H1 (cell line): ENCODE data around the gene AP4M1. TPM values are rescaled to one million over a fixed set of nuclear protein-coding genes. Genes with fewer than 3 reads are reported as not detected.

ENCODE experiments used
- CTCF ChIA-PET: fragments of 300-600 bp; sonication (Branson Sonifier 250); formaldehyde crosslinking; loops from one replicate; lab custom pipeline; 2021; ENCODE audit not compliant: partially characterized antibody; lab: Charles Lee
- POLR2A ChIA-PET: fragments of 300-600 bp; sonication (Branson Sonifier 250); formaldehyde crosslinking; loops from one replicate; lab custom pipeline; 2021; ENCODE audit warnings: inconsistent platforms; ENCODE audit not compliant: partially characterized antibody; lab: Charles Lee
- DNase-seq, 2 experiments: peaks; one replicate each; pipeline versions ENCODE4 v3.0.0 to v3.0.0-alpha.2; 2010 to 2022; ENCODE audit warnings: low spot score in 2 of 2, low read depth in 1 of 2, mixed read lengths in 1 of 2
- FAIRE-seq: peaks from 2 replicates; lab custom pipeline; 2011; peaks lifted over from hg19 to GRCh38; lab: Jason Lieb, UNC
- H2AFZ ChIP-seq: 2 replicates; pipeline ENCODE4 v1.8.1; 2012; ENCODE audit warnings: low read length, inconsistent platforms
- H2AK5ac ChIP-seq: 2 replicates; pipeline ENCODE4 v1.6.1; 2013; ENCODE audit warnings: low read depth, low read length
- H2BK120ac ChIP-seq: replicated peaks from 2 replicates; pipeline ENCODE3; 2013; ENCODE audit warnings: low read depth, low read length, inconsistent platforms
- H2BK12ac ChIP-seq: 2 replicates; pipeline ENCODE4 v1.6.1; 2013; ENCODE audit warnings: low read depth, low read length
- H2BK15ac ChIP-seq: 2 replicates; pipeline ENCODE4 v1.6.1; 2013; ENCODE audit warnings: low read length
- H2BK20ac ChIP-seq: 2 replicates; pipeline ENCODE4 v1.6.1; 2013; ENCODE audit warnings: low read length
- H2BK5ac ChIP-seq: 2 replicates; pipeline ENCODE4 v1.6.1; 2013; ENCODE audit warnings: low read depth, low read length
- H3K14ac ChIP-seq: 2 replicates; pipeline ENCODE4 v1.6.1; 2013; ENCODE audit warnings: inconsistent platforms; ENCODE audit not compliant: insufficient read length
- H3K18ac ChIP-seq: 2 replicates; pipeline ENCODE4 v1.6.1; 2013; ENCODE audit warnings: low read length; ENCODE audit errors: extremely low read depth
- H3K23ac ChIP-seq: 2 replicates; pipeline ENCODE4 v1.6.1; 2013; ENCODE audit warnings: inconsistent platforms; ENCODE audit not compliant: insufficient read length
- H3K23me2 ChIP-seq: 2 replicates; pipeline ENCODE4 v1.6.1; 2013; ENCODE audit warnings: low read depth, low read length
- H3K27ac ChIP-seq: 2 replicates; pipeline ENCODE4 v1.6.1; 2011; ENCODE audit warnings: low read depth, low read length, inconsistent platforms
- H3K27me3 ChIP-seq, 4 experiments: replicated peaks in 1 of 4; 1 replicate in 1 of 4; 2 replicates in 3 of 4; pipeline versions ENCODE4 v1.6.1 to v1.8.1; 2011 to 2013; ENCODE audit warnings: low read length in 3 of 4, mild to moderate bottlenecking in 3 of 4, inconsistent platforms in 2 of 4, mixed read lengths in 2 of 4, moderate library complexity in 1 of 4; ENCODE audit not compliant: control insufficient read depth in 3 of 4, insufficient read depth in 3 of 4; ENCODE audit errors: extremely low read depth in 1 of 4
- H3K36me3 ChIP-seq, 4 experiments: 2 replicates each; pipeline versions ENCODE4 v1.6.1 to v1.8.1; 2011 to 2013; ENCODE audit warnings: mild to moderate bottlenecking in 4 of 4, low read length in 3 of 4, moderate library complexity in 2 of 4, control low read depth in 1 of 4, inconsistent platforms in 1 of 4; ENCODE audit not compliant: insufficient read depth in 4 of 4, control insufficient read depth in 2 of 4
- H3K4ac ChIP-seq: replicated peaks from 2 replicates; pipeline ENCODE3; 2013; ENCODE audit warnings: low read length, low read depth, mixed read lengths, inconsistent platforms; ENCODE audit not compliant: insufficient read length
- H3K4me1 ChIP-seq, 4 experiments: replicated peaks in 1 of 4; 1 replicate in 1 of 4; 2 replicates in 3 of 4; pipeline versions ENCODE4 v1.6.1 to v1.8.1; 2011 to 2013; ENCODE audit warnings: low read length in 3 of 4, inconsistent platforms in 2 of 4, mixed read lengths in 1 of 4; ENCODE audit not compliant: insufficient read depth in 4 of 4, control insufficient read depth in 3 of 4
- H3K4me2 ChIP-seq, 2 experiments: 2 replicates each; pipeline versions ENCODE4 v1.6.1 to v1.8.1; 2011 to 2013; ENCODE audit warnings: low read depth in 2 of 2, low read length in 2 of 2, control low read depth in 1 of 2, inconsistent platforms in 1 of 2, mild to moderate bottlenecking in 1 of 2; ENCODE audit not compliant: insufficient read depth in 1 of 2
- H3K4me3 ChIP-seq, 4 experiments: fragments of 200-600, 300-600 bp in 1 of 4; sonication (generic), shearing (Covaris generic), sonication (Bioruptor Twin) in 1 of 4; 2 replicates each; pipeline versions ENCODE4 v1.5.1 to v1.8.1; 2011 to 2016; ENCODE audit warnings: low read length in 4 of 4, low read depth in 3 of 4, control low read depth in 2 of 4, inconsistent platforms in 2 of 4, mild to moderate bottlenecking in 2 of 4, mixed read lengths in 1 of 4, moderate library complexity in 1 of 4; ENCODE audit not compliant: insufficient read depth in 2 of 4; ENCODE audit errors: extremely low read depth in 1 of 4
- H3K56ac ChIP-seq: replicated peaks from 2 replicates; pipeline ENCODE3; 2013; ENCODE audit warnings: low read depth, mild to moderate bottlenecking, mixed read lengths, low read length, inconsistent platforms; ENCODE audit not compliant: insufficient read length
- H3K79me1 ChIP-seq: 2 replicates; pipeline ENCODE4 v1.6.1; 2013; ENCODE audit warnings: low read depth, low read length, control low read depth
- H3K79me2 ChIP-seq, 2 experiments: 2 replicates each; pipeline versions ENCODE4 v1.6.1 to v1.8.1; 2012 to 2013; ENCODE audit warnings: low read length in 2 of 2, mild to moderate bottlenecking in 2 of 2, inconsistent platforms in 1 of 2; ENCODE audit not compliant: insufficient read depth in 2 of 2, control insufficient read depth in 1 of 2
- H3K9ac ChIP-seq, 4 experiments: replicated peaks in 1 of 4; 1 replicate in 1 of 4; 2 replicates in 3 of 4; pipeline versions ENCODE4 v1.6.1 to v1.8.1; 2011 to 2013; ENCODE audit warnings: low read depth in 3 of 4, low read length in 3 of 4, control low read depth in 2 of 4, mild to moderate bottlenecking in 2 of 4, moderate library complexity in 2 of 4, inconsistent platforms in 1 of 4; ENCODE audit errors: extremely low read depth in 1 of 4
- H3K9me3 ChIP-seq, 2 experiments: 2 replicates each; pipeline versions ENCODE4 v1.6.1 to v1.8.1; 2012 to 2013; ENCODE audit warnings: mild to moderate bottlenecking in 2 of 2, moderate library complexity in 2 of 2, control low read depth in 1 of 2, inconsistent platforms in 1 of 2, low read depth in 1 of 2, low read length in 1 of 2, mixed read lengths in 1 of 2; ENCODE audit not compliant: insufficient read depth in 2 of 2
- H4K20me1 ChIP-seq, 2 experiments: replicated peaks in 1 of 2; 2 replicates each; pipeline versions ENCODE3 to v1.8.1; 2011 to 2013; ENCODE audit warnings: inconsistent platforms in 2 of 2, low read length in 2 of 2, mild to moderate bottlenecking in 1 of 2; ENCODE audit not compliant: insufficient read depth in 2 of 2, control insufficient read depth in 1 of 2
- H4K5ac ChIP-seq: 2 replicates; pipeline ENCODE4 v1.6.1; 2013; ENCODE audit warnings: low read length, low read depth, mixed read lengths, inconsistent platforms; ENCODE audit not compliant: insufficient read length
- H4K8ac ChIP-seq: 2 replicates; pipeline ENCODE4 v1.8.0; 2013; ENCODE audit warnings: mild to moderate bottlenecking, moderate library complexity, low read length, inconsistent platforms; ENCODE audit not compliant: insufficient read depth; ENCODE audit errors: extremely low read depth
- H4K91ac ChIP-seq: replicated peaks from 2 replicates; pipeline ENCODE3; 2013; ENCODE audit warnings: low read length, mixed read lengths, inconsistent platforms; ENCODE audit not compliant: insufficient read length
- CBX8 ChIP-seq: fragments of 300-800, 300-1000 bp; sonication (generic); IDR thresholded peaks from 2 replicates; pipeline ENCODE4 v1.7.1; 2016; ENCODE audit warnings: low read depth, low read length, borderline replicate concordance
- SP2 ChIP-seq: IDR thresholded peaks from 2 replicates; pipeline ENCODE4 v1.6.1; 2012; ENCODE audit warnings: mild to moderate bottlenecking, low read length, inconsistent platforms
- SUZ12 ChIP-seq: fragments of 200-600 bp; sonication (generic); IDR thresholded peaks from 2 replicates; pipeline ENCODE4 v1.6.1; 2012; ENCODE audit warnings: mild to moderate bottlenecking, inconsistent platforms, low read length, moderate library complexity, mixed read lengths
- WGBS, 2 experiments: shearing (Covaris generic) in 1 of 2; methylation state at CpG; one replicate each; pipeline versions ENCODE4 v1.1.6 to v1.1.7; 2013 to 2015; ENCODE audit warnings: low lambda C conversion rate in 2 of 2, mixed read lengths in 2 of 2, inconsistent platforms in 1 of 2, low coverage in 1 of 2, missing lambda C conversion rate in 1 of 2; ENCODE audit not compliant: insufficient replicate concordance in 2 of 2, insufficient coverage in 1 of 2, insufficient read length in 1 of 2; ENCODE audit errors: extremely low coverage in 1 of 2, missing lambda C conversion rate in 1 of 2; 5-methylcytosine and 5-hydroxymethylcytosine counted together
- polyA plus RNA-seq, 7 experiments: library from polyadenylated mRNA; depleted of rRNA in 3 of 7; stranded (reverse) in 5 of 7; unstranded in 2 of 7; fragments of >200 nt in 5 of 7; fragments of 200-250 nt in 2 of 7; gene quantifications; 1 replicate in 5 of 7; 2 replicates in 1 of 7; 4 replicates in 1 of 7; pipeline versions ENCODE4 v1.2.1 to v1.2.3, GENCODE V29; 2011 to 2013; ENCODE audit warnings: missing spikeins in 2 of 7, mixed read lengths in 2 of 7
- total RNA-seq: library from RNA; stranded (reverse); fragmentation: NEBNext Ultra II Directional; extraction: Animal tissue kit (Norgen Biotek cat#: 25700); gene quantifications from 2 replicates; pipeline ENCODE4 v1.2.1, GENCODE V29; 2021

Gene AP4M1
- total and polyA plus RNA-seq, 2 of the 8 experiments (the other 6 are each of a cell fraction or from before 2014, with no cell fraction given), result 15.2 to 16.6 TPM

DNA sequence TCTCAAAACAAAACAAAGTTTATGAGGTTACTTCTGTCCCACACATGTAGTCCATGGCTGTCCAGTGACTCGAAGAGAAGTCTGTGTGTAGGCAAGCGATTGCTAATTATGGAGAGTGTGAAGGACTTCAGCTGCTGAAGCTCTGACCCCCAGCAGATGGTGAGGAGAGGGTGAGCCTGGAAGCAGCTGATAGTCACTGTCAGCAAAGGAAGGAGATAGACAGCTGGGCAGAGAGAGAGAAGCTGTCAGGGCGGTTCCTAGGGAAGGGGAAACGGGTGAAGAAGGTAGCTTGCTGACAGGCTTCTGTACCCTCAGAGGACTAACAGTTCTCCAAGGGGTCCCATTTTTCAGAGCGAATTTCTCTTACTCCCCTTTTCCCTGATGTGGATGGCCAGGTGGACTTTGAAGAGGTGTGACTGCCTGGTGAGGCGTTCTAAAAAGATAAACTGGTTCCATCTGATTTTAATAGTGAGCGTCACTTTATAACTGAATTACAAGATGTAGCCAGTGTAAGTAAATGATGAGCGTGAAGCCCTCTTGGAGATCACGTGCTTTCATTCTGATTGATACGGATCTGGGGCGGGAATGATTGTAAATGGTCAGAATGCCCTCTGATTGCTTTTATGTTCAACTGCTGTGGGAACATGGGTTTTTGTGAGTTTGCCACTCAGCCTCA is 39.8 kb upstream of the AP4M1 start:
- Histone ChIP-seq H3K23me2 (no peaks in the 10 kb centered on the region), H3K23ac (no peak overlapping the region), H2BK15ac (no peak overlapping the region), H2BK20ac (no peak overlapping the region), H2BK120ac (no peak overlapping the region), H2BK5ac (no peak overlapping the region), H3K4ac (no peak overlapping the region), H2AFZ (no peak overlapping the region), H3K9ac (no peak overlapping the region), H4K20me1 (peaks cover 0 to 2% of the 10 kb centered on the region in 2 experiments), H2AK5ac (no peak overlapping the region), H2BK12ac (no peak overlapping the region), H3K36me3 (peaks cover 22 to 62% (median 46%) of the 10 kb centered on the region in 4 experiments), H4K8ac (no peak overlapping the region), H3K9me3 (no peaks in the 10 kb centered on the region), H3K79me2 (no peaks in the 10 kb centered on the region; a peak in 1 of 4 replicates), H3K18ac (no peak overlapping the region), H3K79me1 (no peaks in the 10 kb centered on the region), H3K27me3 (no peaks in the 10 kb centered on the region), H4K5ac (no peak overlapping the region), H3K4me1 (no peaks in the 10 kb centered on the region), H3K4me3 (no peak overlapping the region), H3K56ac (no peak overlapping the region), H3K14ac (no peak overlapping the region), H3K27ac (no peak overlapping the region), H4K91ac (no peak overlapping the region), H3K4me2 (no peak overlapping the region)
- POLR2A ChIA-PET, result interaction anchor here (0.6 to 18.6 kb wide), 6 partner anchors 10 to 115 kb away, joined by 3 to 294 read pairs (median 4); partner anchors contain the start of gene ZNF3
- DNase-seq (no peak), FAIRE-seq (no peak)
- 89% methylated on average over 11 of the region's 11 CpGs; no CpG with 5 or more reads in 1 of the 2 experiments for WGBS, 2 experiments
- CTCF ChIA-PET, result interaction anchor here (0.7 to 1.7 kb wide), 4 partner anchors 9 to 72 kb away, joined by 3 to 7 read pairs (median 4); no protein-coding TSS in a partner anchor
- TF ChIP-seq SP2, result no peak
- TF ChIP-seq CBX8, result no peak
- no peak for TF ChIP-seq SUZ12
